PFSK-1 (cell line): Measurements from ENCODE around the gene TSPAN4.

ENCODE experiments used
- FOXP2 ChIP-seq: optimal IDR thresholded peaks from 2 replicates; pipeline ENCODE3; 2011; ENCODE audit warnings: borderline replicate concordance, control low read depth, inconsistent platforms; ENCODE audit not compliant: insufficient read depth; ENCODE audit errors: extremely low read length, extremely low read depth
- POLR2AphosphoS5 ChIP-seq: IDR thresholded peaks from 2 replicates; pipeline ENCODE4 v1.6.1; 2012; ENCODE audit warnings: low read depth, mild to moderate bottlenecking, control low read depth, low read length, moderate library complexity
- SIN3A ChIP-seq: IDR thresholded peaks from 2 replicates; pipeline ENCODE4 v1.6.1; 2012; ENCODE audit warnings: mild to moderate bottlenecking, low read length, moderate library complexity, borderline replicate concordance; ENCODE audit not compliant: insufficient read depth
- TAF1 ChIP-seq: IDR thresholded peaks from 2 replicates; pipeline ENCODE4 v1.6.1; 2012; ENCODE audit warnings: low read length, control low read depth, borderline replicate concordance; ENCODE audit not compliant: insufficient read depth
- TF ChIP-seq, protein P1 (sequence below), 2 experiments: IDR thresholded peaks; 2 replicates each; pipeline versions ENCODE4 v1.6.1 to v1.8.0; 2011 to 2012; ENCODE audit warnings: low read depth in 2 of 2, low read length in 2 of 2, control low read depth in 1 of 2, inconsistent platforms in 1 of 2, mild to moderate bottlenecking in 1 of 2, moderate library complexity in 1 of 2; ENCODE audit not compliant: insufficient read depth in 1 of 2

The TSPAN4 gene

DNA sequence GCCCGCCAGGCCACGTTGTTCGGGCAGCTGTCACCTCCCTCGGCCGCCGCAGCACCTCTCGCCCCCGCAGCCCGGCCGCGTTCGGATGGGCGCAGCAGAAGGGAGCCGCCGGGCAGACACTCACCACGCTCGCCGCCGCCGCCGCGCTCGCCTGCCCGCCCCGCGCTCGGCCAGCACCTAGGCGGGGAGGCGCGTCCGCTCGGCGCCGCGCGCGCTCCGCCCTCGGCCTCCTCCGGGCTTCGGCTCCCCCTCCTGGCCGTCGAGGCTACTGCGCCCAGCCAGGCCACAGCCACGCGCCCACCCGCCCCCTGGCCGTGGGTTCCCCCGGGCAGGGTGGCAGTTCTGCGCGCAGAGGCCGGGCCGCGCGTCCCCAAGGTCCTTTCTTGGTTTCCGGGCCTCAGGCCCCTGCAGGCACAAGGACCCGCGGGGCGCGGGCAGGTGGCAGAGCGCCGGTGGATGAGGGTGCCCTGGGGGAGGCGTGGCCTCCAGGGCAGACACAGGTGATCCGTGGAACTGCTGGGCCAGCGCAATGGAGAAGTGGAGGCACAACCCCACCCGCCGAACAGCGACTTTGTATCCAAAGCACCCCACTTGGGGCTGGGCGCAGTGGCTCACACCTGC is 44.4 kb upstream of the TSPAN4 start, which contains the start of gene SLC25A22:
SLC25A22 (minus strand) TSS at position 189 of the 621 bp plus-strand sequence. CDS start 3,275 bp downstream, outside the sequence.
- TF ChIP-seq SIN3A (peak; percentile 50; the same call in 1 of the 2 replicates), POLR2AphosphoS5 (no peak), FOXP2 (no peak), TAF1 (peak; percentile 25; the same call in 1 of the 2 replicates)
- TF ChIP-seq, protein P1, sequence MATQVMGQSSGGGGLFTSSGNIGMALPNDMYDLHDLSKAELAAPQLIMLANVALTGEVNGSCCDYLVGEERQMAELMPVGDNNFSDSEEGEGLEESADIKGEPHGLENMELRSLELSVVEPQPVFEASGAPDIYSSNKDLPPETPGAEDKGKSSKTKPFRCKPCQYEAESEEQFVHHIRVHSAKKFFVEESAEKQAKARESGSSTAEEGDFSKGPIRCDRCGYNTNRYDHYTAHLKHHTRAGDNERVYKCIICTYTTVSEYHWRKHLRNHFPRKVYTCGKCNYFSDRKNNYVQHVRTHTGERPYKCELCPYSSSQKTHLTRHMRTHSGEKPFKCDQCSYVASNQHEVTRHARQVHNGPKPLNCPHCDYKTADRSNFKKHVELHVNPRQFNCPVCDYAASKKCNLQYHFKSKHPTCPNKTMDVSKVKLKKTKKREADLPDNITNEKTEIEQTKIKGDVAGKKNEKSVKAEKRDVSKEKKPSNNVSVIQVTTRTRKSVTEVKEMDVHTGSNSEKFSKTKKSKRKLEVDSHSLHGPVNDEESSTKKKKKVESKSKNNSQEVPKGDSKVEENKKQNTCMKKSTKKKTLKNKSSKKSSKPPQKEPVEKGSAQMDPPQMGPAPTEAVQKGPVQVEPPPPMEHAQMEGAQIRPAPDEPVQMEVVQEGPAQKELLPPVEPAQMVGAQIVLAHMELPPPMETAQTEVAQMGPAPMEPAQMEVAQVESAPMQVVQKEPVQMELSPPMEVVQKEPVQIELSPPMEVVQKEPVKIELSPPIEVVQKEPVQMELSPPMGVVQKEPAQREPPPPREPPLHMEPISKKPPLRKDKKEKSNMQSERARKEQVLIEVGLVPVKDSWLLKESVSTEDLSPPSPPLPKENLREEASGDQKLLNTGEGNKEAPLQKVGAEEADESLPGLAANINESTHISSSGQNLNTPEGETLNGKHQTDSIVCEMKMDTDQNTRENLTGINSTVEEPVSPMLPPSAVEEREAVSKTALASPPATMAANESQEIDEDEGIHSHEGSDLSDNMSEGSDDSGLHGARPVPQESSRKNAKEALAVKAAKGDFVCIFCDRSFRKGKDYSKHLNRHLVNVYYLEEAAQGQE (IDR thresholded peaks at IDR 0.05; ENCODE audit: insufficient read depth in 1 of 2, low read depth in 2 of 2, low read length in 2 of 2): no peak

DNA sequence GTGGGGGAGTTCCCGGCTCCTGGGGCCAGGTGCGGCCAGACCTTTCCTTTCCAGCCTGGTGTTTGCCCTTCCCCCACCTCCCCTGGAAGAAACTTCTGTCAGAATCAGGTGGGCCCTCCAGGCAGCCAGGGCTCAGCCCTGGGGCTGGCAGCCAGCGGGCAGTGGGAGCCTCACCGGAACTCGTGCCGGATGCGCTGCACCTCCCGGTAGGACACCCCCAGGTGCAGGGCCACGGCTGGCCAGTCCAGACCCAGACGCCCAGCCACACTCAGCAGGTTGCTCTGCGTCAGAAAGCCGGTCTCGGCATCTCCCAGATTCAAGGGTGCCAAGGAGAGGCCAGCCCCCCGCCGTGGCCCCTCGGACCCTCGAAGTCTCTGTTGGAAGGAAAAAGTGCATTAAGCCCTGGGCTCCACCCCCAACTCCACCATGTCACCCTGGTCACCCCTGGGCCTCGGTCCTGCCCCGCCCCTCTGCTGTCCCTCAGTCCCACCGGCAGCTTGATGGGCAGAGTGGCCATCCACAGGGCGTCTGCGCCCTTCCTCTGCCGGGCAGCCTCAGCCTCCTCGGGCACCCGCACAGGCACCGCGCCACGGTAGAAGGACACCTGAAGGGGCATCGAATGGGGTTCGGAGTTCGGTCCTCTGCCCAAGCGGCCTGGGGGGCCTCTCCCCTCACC is 42.9 kb upstream of the TSPAN4 start:
- no peak for TF ChIP-seq TAF1
- no peak for TF ChIP-seq FOXP2
- no peak for TF ChIP-seq SIN3A
- TF ChIP-seq POLR2AphosphoS5: no peak
- TF ChIP-seq, protein P1 (IDR thresholded peaks at IDR 0.05; ENCODE audit: insufficient read depth in 1 of 2, low read depth in 2 of 2, low read length in 2 of 2): no peak

DNA sequence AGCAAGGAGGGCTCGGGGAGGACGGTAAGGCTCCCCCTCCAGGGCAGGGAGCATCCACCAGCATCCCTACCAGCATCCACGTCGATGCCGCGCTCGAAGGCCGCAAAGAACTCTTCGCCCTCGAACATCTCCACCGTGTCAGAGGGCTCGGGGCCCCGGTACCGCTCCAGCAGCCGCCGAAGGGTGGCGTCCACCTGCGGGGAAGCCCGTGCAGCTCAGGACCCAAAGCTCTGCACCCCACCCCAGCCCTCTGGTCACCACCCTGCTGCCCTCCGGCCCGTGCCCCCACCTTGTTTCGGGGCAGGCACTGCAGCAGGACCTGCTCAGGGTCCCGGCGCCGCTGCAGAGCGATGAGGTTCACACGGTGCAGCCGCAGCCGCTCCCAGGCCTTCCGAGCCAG is 42.2 kb upstream of the TSPAN4 start:
- no peak for TF ChIP-seq FOXP2
- no peak for TF ChIP-seq POLR2AphosphoS5
- no peak for TF ChIP-seq TAF1
- TF ChIP-seq, protein P1 (IDR thresholded peaks at IDR 0.05; ENCODE audit: insufficient read depth in 1 of 2, low read depth in 2 of 2, low read length in 2 of 2): no peak
- TF ChIP-seq SIN3A: no peak

DNA sequence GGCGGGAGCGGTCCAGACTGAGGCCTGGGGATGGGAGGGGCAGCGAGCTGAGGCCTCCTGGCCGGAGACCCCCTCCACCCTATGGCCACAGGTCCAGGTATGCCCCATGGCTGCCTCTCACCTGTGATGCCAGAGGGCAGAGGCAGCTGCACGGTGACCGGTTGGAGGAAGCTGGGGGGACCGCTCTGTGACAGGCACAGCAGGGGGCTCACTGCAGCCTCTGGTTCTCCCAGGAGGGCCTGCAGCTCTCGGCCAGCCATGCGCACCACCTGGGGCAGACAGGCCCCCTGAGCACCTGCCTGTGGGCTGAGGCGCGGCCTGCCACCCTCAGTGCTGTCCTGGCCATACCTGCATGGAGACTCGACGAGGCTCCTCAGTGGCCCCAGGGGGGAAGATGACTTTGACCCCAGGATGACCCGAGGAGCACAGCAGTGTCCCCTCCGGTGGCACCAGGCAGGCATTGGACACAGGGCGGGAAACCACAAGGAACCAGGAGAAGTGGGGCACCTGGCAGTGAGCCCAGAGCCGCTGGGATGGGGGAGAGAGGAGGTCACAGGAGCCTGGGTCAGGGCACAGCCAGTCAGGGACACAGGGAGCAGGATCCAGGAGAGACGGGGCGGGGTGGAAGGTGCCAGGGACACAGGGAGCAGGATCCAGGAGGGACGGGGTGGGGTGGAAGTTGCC is 41.4 kb upstream of the TSPAN4 start:
- TF ChIP-seq TAF1: no peak
- TF ChIP-seq FOXP2: no peak
- no peak for TF ChIP-seq POLR2AphosphoS5
- TF ChIP-seq SIN3A: no peak
- TF ChIP-seq, protein P1 (IDR thresholded peaks at IDR 0.05; ENCODE audit: insufficient read depth in 1 of 2, low read depth in 2 of 2, low read length in 2 of 2): no peak
